ACC112 (cell line): ENCODE data around the gene PSME2.

Source experiments
- H2AFZ ChIP-seq: fragments of 200-600 bp; sonication (generic); one replicate; pipeline ENCODE4 v1.6.0; 2017; ENCODE audit warnings: antibody characterized with exemption, low read length; ENCODE audit not compliant: unreplicated experiment
- H3K27ac ChIP-seq: fragments of 200-600 bp; sonication (generic); 2 replicates; pipeline ENCODE4 v1.5.1; 2014; ENCODE audit warnings: low read depth, mild to moderate bottlenecking, antibody characterized with exemption, low read length, moderate library complexity
- H3K27me3 ChIP-seq: fragments of 200-600 bp; sonication (generic); 2 replicates; pipeline ENCODE4 v1.6.1; 2014; ENCODE audit warnings: mild to moderate bottlenecking, antibody characterized with exemption, low read length, moderate library complexity, mixed read lengths; ENCODE audit not compliant: insufficient read depth
- H3K36me3 ChIP-seq: fragments of 200-600 bp; sonication (generic); 2 replicates; pipeline ENCODE4 v1.6.1; 2016; ENCODE audit warnings: mild to moderate bottlenecking, antibody characterized with exemption, low read length, moderate library complexity, mixed read lengths; ENCODE audit not compliant: insufficient read depth
- H3K4me1 ChIP-seq: fragments of 200-600 bp; sonication (generic); one replicate; pipeline ENCODE4 v1.6.1; 2016; ENCODE audit warnings: low read length, mixed read lengths; ENCODE audit not compliant: insufficient read depth, unreplicated experiment, control insufficient read depth
- H3K4me3 ChIP-seq: fragments of 200-600 bp; sonication (generic); 2 replicates; pipeline ENCODE4 v1.5.1; 2014; ENCODE audit warnings: mild to moderate bottlenecking, low read depth, low read length
- H3K79me2 ChIP-seq: fragments of 200-600 bp; sonication (generic); one replicate; pipeline ENCODE4 v1.6.0; 2016; ENCODE audit warnings: low read length; ENCODE audit not compliant: control insufficient read depth, unreplicated experiment, insufficient read depth

PSME2 gene

GRCh38 chr14:24122416-24122815 lies 24.0 kb downstream of the PSME2 start:
- H3K36me3 ChIP-seq = no peaks in the 10 kb centered on the region; the same call in 1 of the 2 replicates
- H3K27ac ChIP-seq = no peak overlapping the region
- H3K27me3 ChIP-seq = no peaks in the 10 kb centered on the region
- H3K4me3 ChIP-seq = no peak overlapping the region
- H3K79me2 ChIP-seq = no peaks in the 10 kb centered on the region
- no peak overlapping the region for H2AFZ ChIP-seq
- H3K4me1 ChIP-seq = no peaks in the 10 kb centered on the region

DNA sequence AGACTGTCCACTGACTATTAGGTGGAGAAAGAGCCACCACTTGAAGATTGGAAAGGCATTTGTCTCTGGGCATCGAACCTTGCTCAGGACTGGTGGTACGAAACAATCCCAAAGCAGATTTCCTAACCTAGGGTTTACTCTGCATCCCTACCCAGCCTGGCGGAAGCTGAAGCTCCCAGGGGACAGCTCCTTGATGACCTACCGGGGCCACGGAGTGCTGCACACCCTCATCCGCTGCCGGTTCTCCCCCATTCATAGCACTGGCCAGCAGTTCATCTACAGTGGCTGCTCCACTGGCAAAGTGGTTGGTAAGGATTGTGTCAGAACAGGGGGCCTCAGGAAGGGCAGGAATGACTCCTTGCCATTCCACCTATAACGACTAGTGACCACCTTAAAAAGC lies 25.2 kb downstream of the PSME2 start:
- Histone ChIP-seq H3K4me1 (no peaks in the 10 kb centered on the region), H3K4me3 (no peak overlapping the region), H3K36me3 (no peaks in the 10 kb centered on the region; the same call in 1 of the 2 replicates), H3K27ac (no peak overlapping the region), H2AFZ (no peak overlapping the region), H3K27me3 (no peaks in the 10 kb centered on the region), H3K79me2 (no peaks in the 10 kb centered on the region)

GRCh38 chr14:24119691-24120090 lies 26.7 kb downstream of the PSME2 start:
- Histone ChIP-seq H2AFZ (no peak overlapping the region), H3K27ac (no peak overlapping the region), H3K27me3 (no peaks in the 10 kb centered on the region), H3K4me1 (peaks cover 6% of the 10 kb centered on the region), H3K4me3 (no peak overlapping the region), H3K36me3 (no peaks in the 10 kb centered on the region; the same call in 1 of the 2 replicates), H3K79me2 (no peaks in the 10 kb centered on the region)

GRCh38 chr14:24117179-24117578 lies 29.2 kb downstream of the PSME2 start:
- no peaks in the 10 kb centered on the region for H3K27me3 ChIP-seq
- H3K4me1 ChIP-seq = peaks cover 6% of the 10 kb centered on the region
- no peaks in the 10 kb centered on the region for H3K79me2 ChIP-seq
- H3K4me3 ChIP-seq = no peak overlapping the region
- H3K36me3 ChIP-seq = no peaks in the 10 kb centered on the region; the same call in 1 of the 2 replicates
- H2AFZ ChIP-seq = no peak overlapping the region
- H3K27ac ChIP-seq = no peak overlapping the region

DNA sequence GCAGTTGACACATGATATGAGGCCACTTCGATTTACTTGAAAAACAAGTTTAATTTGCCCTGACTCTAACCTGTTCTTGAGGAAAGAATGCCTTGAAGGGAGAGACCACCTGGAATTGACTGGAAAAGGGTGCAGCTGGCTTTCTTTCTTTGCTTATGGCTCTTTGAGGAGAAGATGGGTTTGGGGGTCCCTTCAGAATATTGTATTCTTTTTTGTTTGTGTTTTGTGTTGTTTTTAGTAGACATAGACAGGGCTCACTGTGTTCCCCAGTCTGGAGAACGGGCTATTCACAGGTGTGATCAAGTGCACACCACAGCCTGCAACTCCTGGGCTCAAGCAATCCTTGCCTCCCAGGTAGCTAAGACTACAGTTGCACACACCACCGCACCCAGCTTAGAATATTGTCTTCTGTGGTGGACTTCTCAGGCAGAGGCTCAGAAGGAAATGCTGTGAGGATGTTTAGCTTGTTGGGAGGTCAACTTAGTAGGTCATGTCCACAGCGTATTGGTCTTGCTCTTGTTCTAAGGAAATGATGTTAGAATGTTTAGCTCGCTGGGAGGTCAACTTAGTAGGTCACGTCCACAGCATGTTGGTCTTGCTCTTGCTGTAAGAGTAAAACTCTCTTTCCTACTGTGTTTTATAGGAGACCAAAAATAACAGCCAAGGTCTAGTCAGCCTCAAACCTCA lies 30.1 kb downstream of the PSME2 start:
- Histone ChIP-seq H3K27me3 (no peaks in the 10 kb centered on the region), H3K27ac (no peak overlapping the region), H3K4me1 (peaks cover 6% of the 10 kb centered on the region), H3K36me3 (no peaks in the 10 kb centered on the region; the same call in 1 of the 2 replicates), H2AFZ (no peak overlapping the region), H3K79me2 (no peaks in the 10 kb centered on the region), H3K4me3 (peak overlapping the region; percentile 91; the same call in 1 of the 2 replicates)

DNA sequence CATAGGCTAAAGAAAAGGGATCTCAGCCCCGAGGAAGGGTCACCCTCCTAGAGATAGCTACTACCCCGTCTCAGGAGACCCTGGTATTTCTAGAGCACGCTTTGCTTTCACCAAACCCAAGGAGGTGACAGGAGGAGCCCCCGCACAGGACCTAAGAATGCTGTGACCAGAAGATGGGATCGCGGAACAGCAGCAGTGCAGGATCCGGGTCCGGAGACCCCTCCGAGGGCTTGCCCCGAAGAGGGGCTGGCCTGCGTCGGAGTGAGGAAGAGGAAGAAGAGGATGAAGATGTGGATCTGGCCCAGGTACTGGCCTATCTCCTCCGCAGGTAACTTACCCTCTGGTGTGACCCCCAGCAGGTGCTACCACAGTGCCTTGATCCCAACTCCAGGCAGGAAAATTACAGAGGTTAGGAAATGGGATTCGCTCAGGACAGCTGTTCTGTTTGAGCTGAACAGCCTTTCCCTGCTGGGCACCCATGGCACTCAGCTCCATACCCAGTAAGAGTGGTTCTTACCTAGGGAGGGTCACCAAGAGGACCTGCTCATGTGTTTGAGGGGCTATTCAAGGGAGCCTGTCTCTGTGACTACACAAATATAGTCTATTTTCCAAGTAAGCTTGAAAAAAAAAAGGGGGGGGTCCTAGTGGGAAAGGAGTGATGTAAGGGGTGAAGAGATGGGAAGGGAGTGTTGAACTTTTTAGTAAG lies 30.8 kb downstream of the PSME2 start:
- Histone ChIP-seq H2AFZ (peak overlapping the region; percentile 91), H3K36me3 (no peaks in the 10 kb centered on the region; the same call in 1 of the 2 replicates), H3K27ac (no peak overlapping the region), H3K4me1 (peaks cover 6% of the 10 kb centered on the region), H3K4me3 (peak overlapping the region; percentile 91), H3K79me2 (no peaks in the 10 kb centered on the region), H3K27me3 (no peaks in the 10 kb centered on the region)

DNA sequence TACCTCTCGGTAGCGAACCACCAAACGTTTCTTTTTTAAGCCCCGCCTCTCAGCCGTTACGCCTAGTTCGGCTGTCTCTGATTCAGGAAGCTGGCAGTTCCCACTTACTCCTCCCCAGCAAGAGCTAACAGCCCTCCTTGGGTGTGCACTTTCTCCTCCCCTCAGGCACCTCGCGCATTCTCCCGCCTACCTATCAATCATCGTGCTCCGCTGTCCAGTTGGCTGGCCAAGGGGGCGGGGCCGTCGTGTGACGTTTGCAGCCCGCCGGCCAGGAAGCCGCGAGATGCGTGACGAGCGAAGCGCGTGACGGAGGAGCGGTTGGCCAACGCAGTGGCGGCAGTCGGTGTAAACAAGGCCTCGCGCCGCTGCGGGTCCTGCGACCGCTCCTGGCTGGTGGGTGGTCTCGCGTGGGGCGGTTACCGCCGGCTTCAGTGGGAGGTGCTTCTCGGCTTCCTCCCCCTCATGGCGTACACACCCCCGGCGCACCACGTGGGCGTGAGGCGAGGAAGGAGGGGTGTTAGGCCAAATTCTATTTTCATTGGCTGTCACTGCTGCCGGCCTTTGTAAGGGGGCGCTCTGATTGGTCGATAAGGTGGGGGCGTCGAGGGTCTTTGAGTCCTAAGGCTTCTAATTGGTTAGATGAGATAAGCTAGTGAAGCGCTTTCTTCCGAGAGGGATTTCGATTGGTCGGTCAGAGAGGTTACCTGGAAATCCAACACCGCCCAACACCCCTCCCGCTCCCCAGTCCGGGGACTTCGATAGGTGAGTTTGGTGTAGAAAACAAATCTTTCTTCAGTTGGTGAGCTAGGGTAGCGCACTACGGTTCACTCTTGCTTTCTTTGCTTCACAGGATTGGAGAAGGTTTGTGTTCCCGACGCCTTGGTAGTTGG lies 31.6 kb downstream of the PSME2 start, which contains the start of the genes DCAF11 and NRL:
TSS of gene DCAF11 (plus strand) at position 246 of the 890 bp plus-strand sequence. CDS start 818 bp downstream, outside the sequence.
TSS of gene NRL (minus strand) at position 418 of the 890 bp plus-strand sequence. CDS start 32,101 bp downstream, outside the sequence.
- no peaks in the 10 kb centered on the region for H3K79me2 ChIP-seq
- H3K27me3 ChIP-seq = no peaks in the 10 kb centered on the region
- peak within 1 kb of the TSS; percentile 91 for H3K4me3 ChIP-seq
- peak within 1 kb of the TSS; percentile 91 for H2AFZ ChIP-seq
- peaks cover 6% of the 10 kb centered on the region for H3K4me1 ChIP-seq
- H3K36me3 ChIP-seq = no peaks in the 10 kb centered on the region; the same call in 1 of the 2 replicates
- H3K27ac ChIP-seq = peak within 1 kb of the TSS; percentile 89

DNA sequence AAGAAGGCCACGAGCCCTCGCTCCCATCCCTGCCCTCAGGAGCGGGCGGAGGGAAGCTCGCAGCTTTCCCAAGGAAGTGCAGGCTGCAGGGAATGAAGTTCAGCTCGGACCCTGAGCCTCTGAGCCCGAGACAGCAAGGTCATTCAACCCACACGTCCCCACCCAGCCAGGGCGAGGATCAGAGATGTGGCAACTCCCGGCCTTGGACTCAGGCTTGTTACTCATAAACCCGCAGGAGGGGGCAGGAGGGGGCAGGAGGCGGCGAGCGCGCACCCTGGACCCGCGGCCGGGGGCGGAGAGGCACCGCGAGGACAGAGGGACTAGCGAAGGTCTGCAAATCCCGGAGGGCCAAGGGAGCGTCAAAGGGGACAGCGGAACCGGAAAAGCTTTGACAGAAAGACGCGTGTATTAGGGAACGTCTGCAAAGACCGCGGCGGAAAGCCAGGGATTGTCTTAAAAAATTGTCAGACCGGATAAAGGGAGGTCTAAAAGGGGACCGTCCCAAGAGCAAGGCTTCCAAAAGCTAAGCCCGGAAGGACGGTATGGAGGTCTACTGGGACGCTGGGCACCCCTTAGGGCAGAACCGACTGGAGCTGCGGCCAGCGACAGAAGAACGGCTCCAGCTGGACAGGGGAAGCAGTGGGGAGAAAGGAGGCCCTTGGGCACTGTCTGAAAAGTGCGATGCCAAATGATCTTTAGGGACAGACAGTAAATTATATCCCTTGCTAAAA lies 32.4 kb downstream of the PSME2 start:
- Histone ChIP-seq H3K27me3 (no peaks in the 10 kb centered on the region), H2AFZ (peak overlapping the region; percentile 55), H3K36me3 (no peaks in the 10 kb centered on the region; the same call in 1 of the 2 replicates), H3K27ac (peak overlapping the region; percentile 89), H3K4me3 (peak overlapping the region; percentile 91), H3K79me2 (no peaks in the 10 kb centered on the region), H3K4me1 (peaks cover 6% of the 10 kb centered on the region)

- Histone ChIP-seq H3K27me3 (no peaks in the 10 kb centered on the region), H3K4me1 (peaks cover 6% of the 10 kb centered on the region), H3K27ac (peak overlapping the region; percentile 89), H3K4me3 (peak overlapping the region; percentile 91), H3K79me2 (no peaks in the 10 kb centered on the region), H2AFZ (peak overlapping the region; percentile 55), H3K36me3 (no peaks in the 10 kb centered on the region; the same call in 1 of the 2 replicates)
These were observed 33.0 kb downstream of the PSME2 start for GRCh38 chr14:24113379-24113800.
